Vagina (tissue), 2 donors: ENCODE data around the gene EIF2D.

Experiments used
- CTCF ChIP-seq, 3 experiments: fragments of 450-650 bp in 2 of 3; fragments of 200-600 bp in 1 of 3; sonication (generic) in 1 of 3; IDR thresholded peaks; one replicate each; pipeline ENCODE4 v1.5.1; 2017 to 2019; ENCODE audit warnings: antibody characterized with exemption in 3 of 3, mild to moderate bottlenecking in 2 of 3, moderate library complexity in 2 of 3
- POLR2A ChIP-seq, 2 donors: fragments of 450-650 bp; IDR thresholded peaks; one replicate each; pipeline ENCODE4 v1.6.1; 2017; ENCODE audit warnings: antibody characterized with exemption in 2 of 2, mild to moderate bottlenecking in 2 of 2, moderate library complexity in 2 of 2

GRCh38 chr1:206661161-206661820 lies 49.0 kb upstream of the EIF2D start:
- TF ChIP-seq CTCF (IDR thresholded peaks at IDR 0.05) (no peak), POLR2A (IDR thresholded peaks at IDR 0.05) (no peak)
